ENCODE results near the gene CLEC4C. TPM values are rescaled to one million over a fixed set of nuclear protein-coding genes. Genes with fewer than 3 reads are reported as not detected.
"Not testable (repeated sequence)": the region's sequence is repeated elsewhere in the genome, so short reads cannot be mapped to it uniquely, and the experiment has no call there.

CLEC4C gene
- total and polyA plus RNA-seq, 5 donors from 2014 or later = not detected

DNA sequence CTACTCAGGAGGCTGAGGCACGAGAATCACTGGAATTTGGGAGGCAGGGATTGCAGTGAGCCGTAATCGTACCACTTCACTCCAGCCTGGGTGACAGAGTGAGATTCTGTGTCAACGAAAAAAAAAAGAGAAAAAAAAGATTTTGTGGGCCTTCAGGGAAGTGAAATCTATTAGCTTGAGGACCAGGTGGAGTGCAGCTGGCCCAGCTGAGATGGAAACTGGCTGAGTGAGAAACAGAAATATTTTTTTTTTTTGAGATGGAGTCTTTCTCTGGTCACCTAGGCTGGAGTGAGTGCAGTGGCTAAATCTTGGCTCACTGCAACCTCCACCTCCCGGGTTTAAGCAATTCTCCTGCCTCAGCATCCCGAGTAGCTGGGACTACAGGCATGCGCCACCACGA is 2.3 kb upstream of the CLEC4C start:
- Mint-ChIP-seq H3K36me3 (no peaks in the 10 kb centered on the region), H3K4me1 (no peaks in the 10 kb centered on the region), H3K9me3 (peaks cover 0 to 3% (median 0%) of the 10 kb centered on the region in 7 donors), H3K27ac (no peak overlapping the region), H3K4me3 (no peak overlapping the region), H3K27me3 (no peaks in the 10 kb centered on the region)
- Histone ChIP-seq H3K36me3 (ENCODE audit: control insufficient read depth, insufficient read depth, low read length) (no peaks in the 10 kb centered on the region), H3K4me1 (ENCODE audit: control insufficient read depth, insufficient read depth, low read length, poor library complexity, severe bottlenecking) (no peaks in the 10 kb centered on the region), H3K27ac (ENCODE audit: insufficient read depth, low read length, poor library complexity, severe bottlenecking) (no peak overlapping the region), H3K4me3 (ENCODE audit: low read depth, low read length) (no peak overlapping the region), H3K9me3 (ENCODE audit: control insufficient read depth in 2 of 2, low read length in 2 of 2) (no peaks in the 10 kb centered on the region), H3K27me3 (ENCODE audit: control insufficient read depth, insufficient read depth, low read length) (no peaks in the 10 kb centered on the region)
- ATAC-seq (ENCODE audit: low read depth in 2 of 2) (no peak), DNase-seq (no peak)

DNA sequence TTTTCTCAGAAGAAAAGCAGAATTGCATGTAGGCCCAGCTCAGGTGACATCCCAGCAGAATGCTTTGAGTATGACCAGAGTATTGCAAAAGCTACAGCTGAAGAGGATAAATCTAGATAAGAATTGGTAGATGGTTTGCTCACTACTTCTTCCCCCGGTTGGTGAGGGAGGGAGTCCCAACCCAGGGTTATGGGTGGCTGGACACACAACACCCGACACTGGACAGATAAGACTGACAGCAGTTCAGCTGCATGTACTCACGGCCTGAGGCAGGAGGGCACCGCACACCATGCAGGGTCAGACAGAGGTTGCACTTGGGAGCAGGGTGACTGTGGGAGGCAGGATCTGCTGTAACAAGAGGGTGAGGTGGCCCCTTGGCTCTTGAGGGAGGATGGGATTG is 1.7 kb upstream of the CLEC4C start:
- no peaks in the 10 kb centered on the region for H3K27me3 Mint-ChIP-seq
- no peak overlapping the region for H3K27ac Mint-ChIP-seq
- H3K36me3 Mint-ChIP-seq = no peaks in the 10 kb centered on the region
- H3K4me1 Mint-ChIP-seq = no peaks in the 10 kb centered on the region
- DNase-seq (no peak), ATAC-seq (ENCODE audit: low read depth in 2 of 2) (no peak)
- Histone ChIP-seq H3K27ac (ENCODE audit: insufficient read depth, low read length, poor library complexity, severe bottlenecking) (no peak overlapping the region), H3K4me1 (ENCODE audit: control insufficient read depth, insufficient read depth, low read length, poor library complexity, severe bottlenecking) (no peaks in the 10 kb centered on the region), H3K9me3 (ENCODE audit: control insufficient read depth in 2 of 2, low read length in 2 of 2) (no peaks in the 10 kb centered on the region), H3K4me3 (ENCODE audit: low read depth, low read length) (no peak overlapping the region), H3K27me3 (ENCODE audit: control insufficient read depth, insufficient read depth, low read length) (no peaks in the 10 kb centered on the region), H3K36me3 (ENCODE audit: control insufficient read depth, insufficient read depth, low read length) (no peaks in the 10 kb centered on the region)
- H3K9me3 Mint-ChIP-seq = peaks cover 0 to 3% (median 0%) of the 10 kb centered on the region in 7 donors
- H3K4me3 Mint-ChIP-seq = no peak overlapping the region

DNA sequence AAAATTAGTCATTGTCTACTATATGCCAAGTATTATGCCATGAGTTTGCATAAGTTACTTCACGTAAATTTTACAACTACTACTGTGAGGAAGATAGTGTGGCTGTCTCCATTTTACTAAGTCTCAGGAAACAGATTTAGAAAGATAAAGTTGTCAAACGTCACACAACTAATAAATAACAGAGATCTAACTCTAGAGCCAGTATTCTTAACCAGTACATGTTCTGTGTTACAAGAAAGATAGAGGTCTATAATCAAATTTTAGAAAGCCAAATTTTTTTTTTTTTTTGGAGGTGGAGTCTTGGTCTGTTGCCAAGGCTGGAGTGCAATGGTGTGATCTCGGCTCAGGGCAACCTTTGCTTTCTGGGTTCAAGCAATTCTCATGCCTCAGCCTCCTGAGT is 14.2 kb downstream of the CLEC4C start:
- H3K27me3 Mint-ChIP-seq = no peaks in the 10 kb centered on the region
- Histone ChIP-seq H3K4me1 (ENCODE audit: control insufficient read depth, insufficient read depth, low read length, poor library complexity, severe bottlenecking) (no peaks in the 10 kb centered on the region), H3K27ac (ENCODE audit: insufficient read depth, low read length, poor library complexity, severe bottlenecking) (no peak overlapping the region), H3K4me3 (ENCODE audit: low read depth, low read length) (no peak overlapping the region), H3K27me3 (ENCODE audit: control insufficient read depth, insufficient read depth, low read length) (no peaks in the 10 kb centered on the region), H3K36me3 (ENCODE audit: control insufficient read depth, insufficient read depth, low read length) (no peaks in the 10 kb centered on the region), H3K9me3 (ENCODE audit: control insufficient read depth in 2 of 2, low read length in 2 of 2) (no peaks in the 10 kb centered on the region)
- H3K4me1 Mint-ChIP-seq = no peaks in the 10 kb centered on the region
- H3K9me3 Mint-ChIP-seq = no peaks in the 10 kb centered on the region
- no peaks in the 10 kb centered on the region for H3K36me3 Mint-ChIP-seq
- ATAC-seq (ENCODE audit: low read depth in 2 of 2) = no peak
- no peak for DNase-seq
- no peak overlapping the region for H3K4me3 Mint-ChIP-seq
- H3K27ac Mint-ChIP-seq = no peak overlapping the region

- Histone ChIP-seq H3K27me3 (ENCODE audit: control insufficient read depth, insufficient read depth, low read length) (no peaks in the 10 kb centered on the region), H3K27ac (ENCODE audit: insufficient read depth, low read length, poor library complexity, severe bottlenecking) (no peak overlapping the region), H3K9me3 (ENCODE audit: control insufficient read depth in 2 of 2, low read length in 2 of 2) (no peaks in the 10 kb centered on the region), H3K4me3 (ENCODE audit: low read depth, low read length) (no peak overlapping the region), H3K4me1 (ENCODE audit: control insufficient read depth, insufficient read depth, low read length, poor library complexity, severe bottlenecking) (no peaks in the 10 kb centered on the region), H3K36me3 (ENCODE audit: control insufficient read depth, insufficient read depth, low read length) (no peaks in the 10 kb centered on the region)
- ATAC-seq (ENCODE audit: low read depth in 2 of 2) (no peak), DNase-seq (no peak)
- no peaks in the 10 kb centered on the region for H3K9me3 Mint-ChIP-seq
- no peaks in the 10 kb centered on the region for H3K4me1 Mint-ChIP-seq
- no peaks in the 10 kb centered on the region for H3K36me3 Mint-ChIP-seq
- no peaks in the 10 kb centered on the region for H3K27me3 Mint-ChIP-seq
- no peak overlapping the region for H3K27ac Mint-ChIP-seq
- no peak overlapping the region for H3K4me3 Mint-ChIP-seq
Measured at GRCh38 chr12:7731486-7731885, 15.7 kb downstream of the CLEC4C start.

DNA sequence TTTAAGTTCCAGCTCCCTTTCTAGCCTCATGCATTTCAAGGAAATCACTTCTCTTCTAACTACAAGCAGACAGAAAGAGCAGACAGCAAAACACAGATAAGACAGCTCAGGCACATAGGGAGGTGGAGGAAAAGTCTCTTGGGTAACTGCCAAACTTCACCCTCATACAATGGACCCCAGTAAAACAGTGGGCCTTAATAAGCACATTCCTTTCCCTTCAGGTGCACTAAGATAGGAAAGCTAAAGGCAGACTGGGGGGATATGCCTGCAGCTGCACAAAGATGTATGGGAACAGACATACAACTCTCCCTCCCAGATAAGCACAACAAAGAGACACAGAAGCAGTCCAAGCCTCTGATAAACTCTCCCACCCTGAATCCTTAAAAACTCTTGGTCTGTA is 16.2 kb downstream of the CLEC4C start:
- H3K27me3 Mint-ChIP-seq; H3K4me1 Mint-ChIP-seq; H3K4me3 ChIP-seq (ENCODE audit: low read depth, low read length); H3K9me3 Mint-ChIP-seq; H3K36me3 Mint-ChIP-seq; H3K36me3 ChIP-seq (ENCODE audit: control insufficient read depth, insufficient read depth, low read length); DNase-seq; H3K9me3 ChIP-seq (ENCODE audit: control insufficient read depth in 2 of 2, low read length in 2 of 2); H3K4me3 Mint-ChIP-seq; H3K27me3 ChIP-seq (ENCODE audit: control insufficient read depth, insufficient read depth, low read length); ATAC-seq (ENCODE audit: low read depth in 2 of 2); H3K4me1 ChIP-seq (ENCODE audit: control insufficient read depth, insufficient read depth, low read length, poor library complexity, severe bottlenecking); H3K27ac Mint-ChIP-seq; H3K27ac ChIP-seq (ENCODE audit: insufficient read depth, low read length, poor library complexity, severe bottlenecking): not testable (repeated sequence)

DNA sequence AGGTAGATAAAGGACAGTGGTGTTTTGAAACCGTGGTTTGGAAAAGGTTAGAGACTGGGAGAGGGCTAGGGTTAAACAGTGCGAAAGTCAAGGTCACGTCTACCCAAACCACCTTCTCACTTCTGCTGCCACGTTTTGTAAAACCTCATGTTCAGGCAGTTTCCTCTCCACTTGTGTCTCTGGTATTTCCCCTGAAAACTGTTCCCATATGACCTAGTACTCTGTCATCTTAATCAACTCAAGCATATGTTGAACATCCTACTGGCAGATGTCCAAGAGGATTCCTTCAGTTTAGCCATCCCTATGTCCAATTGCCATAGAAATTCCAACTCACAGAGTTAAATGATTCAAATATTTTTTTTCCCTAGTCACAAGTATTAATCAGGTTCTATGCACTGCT is 17.4 kb downstream of the CLEC4C start:
- Histone ChIP-seq H3K9me3 (ENCODE audit: control insufficient read depth in 2 of 2, low read length in 2 of 2) (no peaks in the 10 kb centered on the region), H3K36me3 (ENCODE audit: control insufficient read depth, insufficient read depth, low read length) (no peaks in the 10 kb centered on the region), H3K27ac (ENCODE audit: insufficient read depth, low read length, poor library complexity, severe bottlenecking) (no peak overlapping the region), H3K4me3 (ENCODE audit: low read depth, low read length) (no peak overlapping the region), H3K27me3 (ENCODE audit: control insufficient read depth, insufficient read depth, low read length) (no peaks in the 10 kb centered on the region), H3K4me1 (ENCODE audit: control insufficient read depth, insufficient read depth, low read length, poor library complexity, severe bottlenecking) (no peaks in the 10 kb centered on the region)
- DNase-seq (no peak), ATAC-seq (ENCODE audit: low read depth in 2 of 2) (no peak)
- no peaks in the 10 kb centered on the region for H3K9me3 Mint-ChIP-seq
- H3K27me3 Mint-ChIP-seq = peaks cover 4% of the 10 kb centered on the region
- H3K27ac Mint-ChIP-seq = no peak overlapping the region
- H3K36me3 Mint-ChIP-seq = no peaks in the 10 kb centered on the region
- no peak overlapping the region for H3K4me3 Mint-ChIP-seq
- no peaks in the 10 kb centered on the region for H3K4me1 Mint-ChIP-seq

GRCh38 chr12:7723926-7724325 is 23.2 kb downstream of the CLEC4C start:
- H3K36me3 ChIP-seq (ENCODE audit: control insufficient read depth, insufficient read depth, low read length) = no peaks in the 10 kb centered on the region
- H3K4me1 ChIP-seq (ENCODE audit: control insufficient read depth, insufficient read depth, low read length, poor library complexity, severe bottlenecking) = no peaks in the 10 kb centered on the region
- H3K4me3 ChIP-seq (ENCODE audit: low read depth, low read length) = no peak overlapping the region
- no peaks in the 10 kb centered on the region for H3K27me3 ChIP-seq (ENCODE audit: control insufficient read depth, insufficient read depth, low read length)
- H3K9me3 ChIP-seq (ENCODE audit: control insufficient read depth in 2 of 2, low read length in 2 of 2) = no peaks in the 10 kb centered on the region
- H3K27ac Mint-ChIP-seq = no peak overlapping the region
- ATAC-seq (ENCODE audit: low read depth in 2 of 2) = no peak
- H3K4me1 Mint-ChIP-seq = no peaks in the 10 kb centered on the region
- H3K27me3 Mint-ChIP-seq = peaks cover 4% of the 10 kb centered on the region
- H3K36me3 Mint-ChIP-seq = no peaks in the 10 kb centered on the region
- H3K27ac ChIP-seq (ENCODE audit: insufficient read depth, low read length, poor library complexity, severe bottlenecking) = no peak overlapping the region
- DNase-seq = no peak
- H3K9me3 Mint-ChIP-seq = no peaks in the 10 kb centered on the region
- no peak overlapping the region for H3K4me3 Mint-ChIP-seq

GRCh38 chr12:7719946-7720730 is 27.0 kb downstream of the CLEC4C start:
- H3K9me3 ChIP-seq (ENCODE audit: control insufficient read depth in 2 of 2, low read length in 2 of 2) = no peaks in the 10 kb centered on the region
- no peak overlapping the region for H3K27ac ChIP-seq (ENCODE audit: insufficient read depth, low read length, poor library complexity, severe bottlenecking)
- DNase-seq (no peak), ATAC-seq (ENCODE audit: low read depth in 2 of 2) (no peak)
- no peaks in the 10 kb centered on the region for H3K4me1 ChIP-seq (ENCODE audit: control insufficient read depth, insufficient read depth, low read length, poor library complexity, severe bottlenecking)
- H3K4me3 ChIP-seq (ENCODE audit: low read depth, low read length) = no peak overlapping the region
- Mint-ChIP-seq H3K27me3 (peaks cover 4% of the 10 kb centered on the region), H3K27ac (no peak overlapping the region), H3K4me3 (no peak overlapping the region), H3K4me1 (no peaks in the 10 kb centered on the region), H3K9me3 (no peaks in the 10 kb centered on the region), H3K36me3 (no peaks in the 10 kb centered on the region)
- H3K36me3 ChIP-seq (ENCODE audit: control insufficient read depth, insufficient read depth, low read length) = no peaks in the 10 kb centered on the region
- no peaks in the 10 kb centered on the region for H3K27me3 ChIP-seq (ENCODE audit: control insufficient read depth, insufficient read depth, low read length)
